Vagina (tissue), 2 donors: Measurements from ENCODE around the gene TRIM56.

Experiments
- POLR2AphosphoS5 ChIP-seq, 2 donors: sonication (generic); formaldehyde crosslinking; IDR thresholded peaks; one replicate each; pipeline ENCODE4 v1.9.0; 2017; ENCODE audit warnings: antibody characterized with exemption in 2 of 2, mild to moderate bottlenecking in 2 of 2, low read depth in 1 of 2; ENCODE audit not compliant: insufficient read depth in 1 of 2
- TF ChIP-seq, protein P1 (sequence below), 3 experiments: fragments of 450-650 bp in 2 of 3; fragments of 200-600 bp in 1 of 3; sonication (generic) in 1 of 3; IDR thresholded peaks; one replicate each; pipeline ENCODE4 v1.5.1; 2017 to 2019; ENCODE audit warnings: antibody characterized with exemption in 3 of 3, mild to moderate bottlenecking in 2 of 3, moderate library complexity in 2 of 3

DNA sequence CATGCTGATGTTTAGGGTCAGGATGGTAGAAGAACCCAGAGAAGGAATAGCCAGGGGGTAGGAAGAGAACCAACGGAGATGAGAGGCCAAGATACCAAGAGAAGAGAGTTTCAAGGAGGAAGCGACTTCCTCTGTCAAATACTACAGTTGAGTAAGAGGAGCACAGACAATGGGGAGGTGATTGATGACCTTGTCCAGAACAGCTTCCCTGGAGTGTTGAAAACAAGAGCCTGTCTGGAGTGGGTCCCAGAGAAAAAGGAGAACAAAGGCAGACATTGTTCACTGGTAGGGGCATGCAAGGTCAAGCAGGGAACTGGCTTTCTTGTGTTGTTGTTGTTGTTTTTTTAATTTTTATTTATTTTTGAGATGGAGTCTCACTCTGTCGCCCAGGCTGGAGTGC, 9.6 kb upstream of the TRIM56 start:
- TF ChIP-seq, protein P1, sequence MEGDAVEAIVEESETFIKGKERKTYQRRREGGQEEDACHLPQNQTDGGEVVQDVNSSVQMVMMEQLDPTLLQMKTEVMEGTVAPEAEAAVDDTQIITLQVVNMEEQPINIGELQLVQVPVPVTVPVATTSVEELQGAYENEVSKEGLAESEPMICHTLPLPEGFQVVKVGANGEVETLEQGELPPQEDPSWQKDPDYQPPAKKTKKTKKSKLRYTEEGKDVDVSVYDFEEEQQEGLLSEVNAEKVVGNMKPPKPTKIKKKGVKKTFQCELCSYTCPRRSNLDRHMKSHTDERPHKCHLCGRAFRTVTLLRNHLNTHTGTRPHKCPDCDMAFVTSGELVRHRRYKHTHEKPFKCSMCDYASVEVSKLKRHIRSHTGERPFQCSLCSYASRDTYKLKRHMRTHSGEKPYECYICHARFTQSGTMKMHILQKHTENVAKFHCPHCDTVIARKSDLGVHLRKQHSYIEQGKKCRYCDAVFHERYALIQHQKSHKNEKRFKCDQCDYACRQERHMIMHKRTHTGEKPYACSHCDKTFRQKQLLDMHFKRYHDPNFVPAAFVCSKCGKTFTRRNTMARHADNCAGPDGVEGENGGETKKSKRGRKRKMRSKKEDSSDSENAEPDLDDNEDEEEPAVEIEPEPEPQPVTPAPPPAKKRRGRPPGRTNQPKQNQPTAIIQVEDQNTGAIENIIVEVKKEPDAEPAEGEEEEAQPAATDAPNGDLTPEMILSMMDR (IDR thresholded peaks at IDR 0.05): no peak
- no peak for TF ChIP-seq POLR2AphosphoS5 (IDR thresholded peaks at IDR 0.05; ENCODE audit: insufficient read depth in 1 of 2, low read depth in 1 of 2)
